ENCODE results near the gene WASF1. TPM values are rescaled to one million over a fixed set of nuclear protein-coding genes. Genes with fewer than 3 reads are reported as not detected.

The WASF1 gene
- total RNA-seq, 1 experiment from 2014 or later: 28.6 TPM

- Histone ChIP-seq H3K27me3 (ENCODE audit: insufficient read depth, low read length) (no peaks in the 10 kb centered on the region), H2BK12ac (ENCODE audit: insufficient read length, low read depth, low read length) (no peak overlapping the region), H3K23ac (ENCODE audit: insufficient read length, low read depth, low read length) (no peak overlapping the region), H3K9me3 (ENCODE audit: control insufficient read depth, low read depth, low read length) (no peaks in the 10 kb centered on the region), H2AFZ (ENCODE audit: low read length) (no peak overlapping the region), H3K23me2 (ENCODE audit: insufficient read length, low read depth, low read length, poor library complexity, severe bottlenecking) (no peaks in the 10 kb centered on the region), H3K79me1 (ENCODE audit: insufficient read depth, low read depth, low read length, poor library complexity, severe bottlenecking) (no peaks in the 10 kb centered on the region), H4K20me1 (ENCODE audit: control insufficient read depth, insufficient read depth, insufficient read length) (no peaks in the 10 kb centered on the region), H3K79me2 (ENCODE audit: insufficient read depth, low read length) (no peaks in the 10 kb centered on the region), H3T11ph (ENCODE audit: low read length) (no peak overlapping the region), H3K9ac (ENCODE audit: extremely low read depth, insufficient read length, low read length) (no peak overlapping the region), H3K4me1 (ENCODE audit: insufficient read depth, low read length) (no peaks in the 10 kb centered on the region), H2BK20ac (ENCODE audit: low read depth, low read length, poor library complexity, severe bottlenecking) (no peak overlapping the region), H2BK15ac (ENCODE audit: low read depth, low read length) (no peak overlapping the region), H2BK5ac (ENCODE audit: insufficient read length, low read length) (no peak overlapping the region), H4K8ac (replicated peaks; ENCODE audit: insufficient read length, low read depth, low read length) (no peak overlapping the region), H3K27ac (ENCODE audit: insufficient read length, low read depth, low read length) (no peak overlapping the region), H3K4me2 (ENCODE audit: insufficient read depth, insufficient read length, low read length) (no peak overlapping the region), H3K14ac (ENCODE audit: insufficient read depth, low read length) (no peak overlapping the region; the same call in 1 of the 2 replicates), H3K4ac (ENCODE audit: low read depth, low read length) (no peak overlapping the region), H3K18ac (ENCODE audit: insufficient read length, low read depth, low read length) (no peak overlapping the region), H2AK5ac (ENCODE audit: insufficient read length, low read length) (no peak overlapping the region), H3K56ac (ENCODE audit: insufficient read length, low read depth, low read length) (no peak overlapping the region), H4K91ac (ENCODE audit: insufficient read length, low read depth, low read length) (no peak overlapping the region), H2BK120ac (ENCODE audit: low read depth, low read length, poor library complexity, severe bottlenecking) (no peak overlapping the region), H4K5ac (ENCODE audit: insufficient read length, low read depth, low read length) (no peak overlapping the region)
- no peak for DNase-seq
- H3K4me1 Mint-ChIP-seq: peaks cover 9 to 17% of the 10 kb centered on the region in 2 experiments
- H3K27me3 Mint-ChIP-seq (ENCODE audit: low read depth): no peaks in the 10 kb centered on the region; the same call in 1 of the 2 replicates
- no peaks in the 10 kb centered on the region for H3K36me3 Mint-ChIP-seq (ENCODE audit: insufficient read depth in 1 of 3, low read depth in 3 of 3)
- TF ChIP-seq CTCF (conservative IDR thresholded peaks at IDR 0.05): no peak
- H3K4me3 Mint-ChIP-seq: no peak overlapping the region
- no peaks in the 10 kb centered on the region for H3K9me3 Mint-ChIP-seq
- H3K27ac Mint-ChIP-seq: 0 out of 7 replicates have a peak overlapping the region, but pooled peaks of 1 of the 3 experiments have one; percentile 26
- no CpG with 5 or more reads among the region's 6 CpGs for WGBS (ENCODE audit: extremely low coverage, insufficient read length, low lambda C conversion rate)
Measured at GRCh38 chr6:110063594-110064263, 115.7 kb downstream of the WASF1 start.

Measured in H9 (cell line).